NOMO-1 treated with dmso at 0.1 percent for 144 hours (cell line): ENCODE data around the gene TMEM89.
A peak's percentile ranks its signal among the peaks of the same experiment; 100 is the strongest.

Experiments
- DNase-seq: peaks from one replicate; lab custom pipeline; 2025; ENCODE audit not compliant: unreplicated experiment; lab: John Stamatoyannopoulos, UW

The TMEM89 gene

DNA sequence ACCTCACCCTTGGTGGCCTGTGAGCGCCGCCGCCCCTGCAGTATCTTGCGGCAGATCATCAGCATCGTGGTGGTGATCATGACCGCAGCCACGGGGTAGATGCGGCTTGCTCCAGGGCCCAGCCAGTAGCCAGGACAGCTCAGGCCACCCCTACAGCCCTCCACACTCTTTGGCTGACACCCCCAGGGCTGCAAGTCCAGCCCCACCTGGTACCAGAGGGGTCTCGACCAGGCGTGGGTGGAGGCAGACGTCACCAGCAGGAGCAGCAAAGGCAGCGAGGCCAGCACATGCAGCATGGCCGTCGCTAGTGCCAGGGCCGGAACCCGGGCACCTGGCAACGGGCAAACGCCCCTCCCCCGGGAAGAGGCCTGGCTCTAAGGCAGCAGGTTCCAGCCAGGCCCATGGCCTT, at the start of gene TMEM89:
Gene TMEM89 (minus strand): TSS at position 309 of the 409 bp plus-strand sequence. CDS start 13 bp downstream, at position 296.
- no peak for DNase-seq

DNA sequence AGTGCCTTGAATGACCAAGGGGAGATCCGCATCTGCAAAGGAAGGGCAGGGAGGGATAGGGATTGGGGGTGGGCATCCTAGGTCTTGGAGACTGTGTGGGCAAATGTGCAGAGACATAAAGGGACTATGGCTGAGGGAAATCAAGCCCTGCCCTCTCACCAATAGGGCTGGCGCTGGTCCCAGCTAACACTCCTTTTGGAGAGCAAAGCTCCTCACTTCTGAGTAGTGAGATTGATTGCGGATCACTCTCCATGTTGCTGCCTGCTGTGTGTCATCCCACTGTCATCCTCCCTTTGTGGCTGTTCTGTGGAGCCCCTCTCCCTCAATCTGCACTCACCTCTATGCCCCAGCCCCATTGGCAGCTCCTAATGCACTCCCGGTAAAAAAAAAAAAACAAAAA, 43.4 kb upstream of the TMEM89 start:
- DNase-seq: no peak

DNA sequence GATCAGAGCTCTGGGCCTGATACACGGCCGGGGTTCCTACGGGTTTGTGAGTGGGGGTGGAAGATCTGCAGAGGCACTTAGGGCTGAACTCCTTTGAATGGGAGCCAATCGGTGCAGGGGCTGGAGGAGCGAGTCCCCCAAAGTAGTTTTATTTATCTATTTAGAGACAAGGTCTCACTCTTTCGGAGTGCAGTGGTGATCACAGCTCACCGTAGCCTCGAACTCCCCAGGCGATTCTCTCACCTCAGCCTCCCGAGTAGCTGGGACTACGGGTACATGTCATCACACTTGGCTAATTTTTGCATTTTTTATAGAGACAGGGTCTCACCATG, 42.7 kb upstream of the TMEM89 start:
- no peak for DNase-seq

GRCh38 chr3:48663489-48664312, 42.1 kb upstream of the TMEM89 start:
- DNase-seq: peak; percentile 82

GRCh38 chr3:48662753-48663488, 41.4 kb upstream of the TMEM89 start, which contains the start of gene CELSR3:
CELSR3 (minus strand) TSS chr3:48662886; CDS start chr3:48662634, 252 bp downstream.
- no peak for DNase-seq

- DNase-seq: no peak
Observed at GRCh38 chr3:48662145-48662752, 40.7 kb upstream of the TMEM89 start.

GRCh38 chr3:48661501-48662144, 40.1 kb upstream of the TMEM89 start:
- DNase-seq: peak; percentile 23

DNA sequence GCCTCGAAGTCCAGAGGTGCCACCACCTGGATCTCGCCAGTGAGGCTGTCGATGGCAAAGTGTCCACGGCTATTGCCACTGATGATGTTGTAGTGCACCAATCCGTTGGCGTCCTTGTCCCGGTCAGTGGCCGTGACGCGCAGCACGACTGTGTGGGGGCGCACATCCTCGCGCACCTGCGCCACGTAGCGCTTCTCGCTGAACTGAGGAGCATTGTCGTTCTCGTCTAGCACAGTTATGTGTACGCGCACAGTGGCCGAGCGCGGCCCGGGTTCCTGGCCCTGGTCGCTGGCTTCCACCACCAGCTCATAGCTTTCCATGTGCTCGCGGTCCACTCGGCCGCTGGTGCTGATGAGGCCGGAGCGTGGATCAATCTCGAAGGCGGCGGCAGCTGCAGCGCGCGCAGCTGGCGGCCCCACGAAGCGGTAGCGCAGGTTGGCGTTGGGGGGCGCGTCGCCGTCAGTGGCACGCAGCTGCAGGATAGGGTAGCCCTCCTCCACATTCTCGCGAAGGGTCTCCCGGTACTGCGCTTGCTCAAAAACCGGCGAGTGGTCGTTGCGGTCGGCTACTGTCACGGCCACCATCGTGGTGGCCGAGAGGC, 39.3 kb upstream of the TMEM89 start:
- DNase-seq: no peak

GRCh38 chr3:48656841-48657281, 35.3 kb upstream of the TMEM89 start:
- DNase-seq: peak; percentile 30

DNA sequence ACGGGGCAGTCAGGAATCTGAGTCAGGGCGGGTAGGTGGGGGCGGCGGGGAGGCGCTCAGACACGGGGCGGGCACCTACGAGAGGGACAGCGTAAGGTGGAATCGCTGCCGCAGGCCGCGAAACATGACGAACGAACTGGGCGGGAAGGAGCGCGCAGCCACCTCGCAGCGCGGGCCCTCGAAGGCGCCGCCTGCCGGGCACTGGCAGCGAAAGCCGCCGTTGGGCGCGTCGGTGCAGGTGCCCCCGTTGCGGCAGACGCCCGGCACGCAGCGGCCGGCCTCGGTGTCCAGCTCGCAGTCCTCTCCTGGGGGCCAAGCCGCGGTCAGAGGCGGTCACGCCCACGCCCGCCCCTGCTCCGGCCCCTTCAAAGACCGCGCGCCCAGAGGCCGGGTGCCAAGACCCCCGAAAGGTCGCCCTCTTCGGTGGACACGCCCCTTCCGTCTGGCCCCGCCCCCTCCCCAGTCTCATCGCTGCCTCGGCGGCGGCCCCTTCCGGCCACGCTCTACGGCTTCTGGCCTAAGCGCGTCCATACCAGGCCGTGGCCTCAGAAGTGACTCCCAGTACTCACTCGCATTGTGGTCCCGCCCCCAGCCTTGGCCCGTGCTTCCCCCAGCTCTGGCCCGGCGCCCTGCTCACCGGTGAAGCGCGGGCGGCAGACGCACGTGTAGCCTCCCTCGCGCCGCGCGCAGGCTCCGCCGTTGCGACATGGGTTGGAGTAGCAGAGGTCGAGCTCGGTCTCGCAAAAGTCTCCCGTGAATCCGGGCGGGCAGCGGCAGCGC, 34.7 kb upstream of the TMEM89 start:
- DNase-seq: peak; percentile 83

DNA sequence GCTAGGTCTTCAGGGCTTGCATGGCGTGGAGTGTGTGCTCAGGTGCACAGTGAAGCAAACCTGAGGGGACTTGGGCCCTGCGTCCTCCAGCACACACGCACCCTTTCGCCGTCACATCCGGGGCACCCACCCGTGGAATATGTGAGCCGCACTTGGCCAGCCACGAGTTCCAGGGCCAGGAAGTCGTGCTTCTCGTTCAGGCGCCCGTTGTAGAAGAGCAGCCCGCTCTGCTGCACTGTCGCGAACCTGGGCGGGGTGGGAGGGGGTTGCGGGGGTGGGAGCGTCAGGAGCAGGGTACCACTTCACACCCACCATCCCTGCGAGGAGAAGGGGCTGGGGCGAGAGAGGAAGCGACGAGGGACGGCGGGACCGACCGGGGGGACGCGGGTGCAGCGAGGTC, 34.0 kb upstream of the TMEM89 start:
- DNase-seq: no peak

- no peak for DNase-seq
Observed at GRCh38 chr3:48655063-48655462, 33.5 kb upstream of the TMEM89 start.

DNA sequence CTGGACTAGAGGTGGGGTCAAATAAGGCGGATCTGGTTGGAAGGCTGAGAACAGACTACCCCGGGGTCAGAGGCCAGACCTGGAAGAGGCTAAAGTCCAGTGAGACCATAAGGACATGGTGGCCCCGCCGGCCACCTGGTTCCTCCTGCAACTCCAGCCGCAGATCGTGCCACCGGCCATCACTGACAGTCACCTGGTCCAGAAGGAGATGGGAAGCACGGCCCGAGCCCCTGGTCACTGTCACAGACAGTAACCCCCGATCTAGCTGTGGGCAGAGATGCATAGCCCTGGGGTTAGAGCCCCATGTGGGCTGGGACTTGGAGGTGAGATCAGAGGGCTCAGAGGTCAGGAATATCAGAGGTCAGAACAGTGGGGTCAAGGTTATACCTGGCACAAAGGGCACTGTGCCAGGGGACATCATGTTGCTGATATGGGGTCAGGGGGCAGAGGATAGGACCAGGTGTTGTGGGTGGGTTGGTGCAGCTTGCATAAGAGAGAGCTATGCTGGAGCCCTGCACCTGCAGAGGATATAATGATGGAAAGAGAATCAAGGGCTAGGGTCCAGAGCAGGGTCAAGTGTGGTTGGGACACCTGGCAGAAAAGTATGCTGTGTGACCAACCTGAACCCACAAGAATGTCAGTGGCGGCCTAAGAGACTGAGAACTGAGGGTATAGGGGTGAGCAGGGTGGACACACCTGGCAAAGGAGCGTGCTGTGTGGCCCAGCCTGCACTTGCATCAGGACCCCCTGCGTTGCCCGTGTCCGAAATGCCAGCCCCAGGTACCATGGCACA, 31.6 kb upstream of the TMEM89 start:
- no peak for DNase-seq

DNA sequence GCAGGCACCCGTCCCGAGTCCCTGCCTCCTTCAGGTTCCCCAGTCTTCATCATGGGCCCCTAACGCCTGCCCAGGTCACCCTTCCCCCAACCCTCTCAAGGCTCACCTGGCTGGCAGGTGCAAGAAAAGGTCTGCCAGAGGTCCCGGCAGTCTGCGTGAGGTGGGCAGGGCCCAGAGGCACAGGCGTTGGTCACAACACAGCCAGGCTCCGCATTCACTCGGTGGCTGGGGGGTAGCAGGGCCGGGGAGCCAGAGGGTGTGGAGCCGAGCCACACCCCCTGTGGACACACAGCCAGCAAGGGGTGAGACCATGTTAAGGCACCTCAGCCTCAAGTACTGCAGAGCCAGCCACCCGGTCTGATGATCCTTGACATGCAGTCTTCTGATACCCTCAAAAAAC, 30.2 kb upstream of the TMEM89 start:
- DNase-seq: no peak

DNA sequence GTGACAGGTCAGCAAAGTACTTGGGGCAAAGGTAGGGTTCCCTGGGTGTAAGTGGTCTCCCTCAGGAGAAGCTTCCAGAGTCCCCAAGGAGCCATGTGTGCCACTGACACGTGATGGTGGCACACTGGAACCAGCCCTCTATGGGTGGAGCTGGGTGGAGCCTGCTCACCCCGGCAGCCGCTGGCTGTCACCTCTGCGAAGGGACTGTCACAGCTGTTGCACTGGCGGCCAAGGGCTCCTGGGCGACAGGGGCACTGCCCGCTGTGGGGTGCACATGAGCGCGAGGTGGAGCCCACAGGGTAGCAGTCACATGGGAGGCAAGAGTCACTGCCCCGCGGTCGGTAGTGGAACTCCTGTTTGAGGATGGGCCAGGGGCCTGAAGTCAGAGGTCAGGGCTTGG, 29.2 kb upstream of the TMEM89 start:
- DNase-seq: no peak

GRCh38 chr3:48648188-48648850, 26.8 kb upstream of the TMEM89 start:
- no peak for DNase-seq

DNA sequence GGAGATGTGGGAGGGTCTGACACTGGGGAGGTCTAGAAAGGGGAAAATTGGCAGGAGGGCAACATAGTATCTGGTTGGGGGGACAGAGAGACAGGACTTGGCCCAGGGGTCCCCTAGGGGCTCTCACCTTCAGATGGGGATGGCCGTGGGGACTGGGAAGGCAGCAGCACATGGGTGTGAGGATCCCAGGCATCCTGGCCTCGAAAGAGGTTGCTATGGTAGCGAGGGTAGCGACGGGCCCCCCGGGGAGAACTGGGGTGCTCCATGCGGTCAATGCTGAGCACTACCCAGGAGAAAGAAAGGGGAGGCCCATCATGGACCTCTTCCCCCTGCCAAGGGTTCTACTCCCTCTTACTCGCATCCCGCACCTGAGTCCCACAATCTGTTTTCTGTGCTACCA, 26.1 kb upstream of the TMEM89 start:
- no peak for DNase-seq

DNA sequence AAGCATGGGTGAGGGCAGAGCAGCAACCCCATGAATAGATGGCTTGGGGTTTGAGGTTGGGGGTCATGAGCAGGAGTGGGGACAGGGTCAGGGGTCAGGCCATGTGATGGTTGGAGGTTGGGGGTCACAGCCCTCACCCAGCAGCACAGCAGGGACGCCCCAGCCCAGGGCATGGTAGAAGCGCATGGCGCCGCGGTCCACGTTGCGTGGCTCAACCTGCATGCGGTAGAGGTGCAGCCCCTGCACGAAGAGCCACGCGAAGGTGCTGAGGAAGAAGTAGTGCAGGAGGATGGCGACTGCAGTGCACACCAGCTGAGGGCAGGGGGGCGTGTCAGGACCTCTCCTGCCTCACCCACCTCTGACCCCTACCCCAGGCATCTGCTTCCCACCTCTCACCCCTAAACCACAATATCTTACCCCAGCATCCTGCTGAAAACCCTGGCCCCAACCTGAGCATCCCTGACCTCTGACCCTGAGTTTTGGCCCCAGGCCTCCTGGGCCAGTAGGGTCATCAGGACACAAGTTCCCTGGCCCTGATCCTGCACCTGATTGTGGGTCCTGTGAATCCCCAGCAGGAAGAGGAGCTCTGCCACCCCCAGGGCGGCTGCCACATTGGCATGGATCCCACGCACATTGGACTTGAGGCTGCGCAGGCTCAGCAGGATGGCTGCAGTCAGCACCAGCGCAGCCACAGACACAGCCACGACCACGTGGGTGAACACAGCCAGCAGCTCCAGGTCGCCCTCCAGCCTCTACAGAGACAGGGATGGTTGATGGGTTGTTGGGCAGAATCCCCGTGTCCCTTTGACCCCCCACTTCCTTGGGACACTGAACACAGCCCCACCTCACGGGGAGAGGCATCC, 23.6 kb upstream of the TMEM89 start:
- no peak for DNase-seq
